ENCODE data around the gene BICD1.

GRCh38 chr12:32249777-32250176 lies 143.1 kb downstream of the BICD1 start:
- no peak for TF ChIP-seq CTCF (IDR thresholded peaks at IDR 0.05; ENCODE audit: low read depth, low read length, poor library complexity, severe bottlenecking)
- TF ChIP-seq EZH2phosphoT487 (IDR thresholded peaks at IDR 0.05; ENCODE audit: borderline replicate concordance, low read length): no peak

All from DOHH2 (cell line).